Measurements from ENCODE around the gene ST6GALNAC6. TPM values are rescaled to one million over a fixed set of nuclear protein-coding genes. Genes with fewer than 3 reads are reported as not detected.

Gene ST6GALNAC6
- polyA plus RNA-seq, 2 of the 4 experiments (the other 2 are of a cell fraction), result 8.2 to 25.2 TPM

GRCh38 chr9:127877566-127877998, 21.8 kb downstream of the ST6GALNAC6 start, which contains the start of gene AK1 (continued):
- TF ChIP-seq KDM5A (IDR thresholded peaks at IDR 0.05) (no peak), ATOH8 (CRISPR knock-in tag; IDR thresholded peaks at IDR 0.05; ENCODE audit: low read depth) (no peak), GATA3 (IDR thresholded peaks at IDR 0.05; ENCODE audit: borderline replicate concordance) (no peak), RCOR1 (IDR thresholded peaks at IDR 0.05; ENCODE audit: low read depth, low read length) (no peak), KDM1A (IDR thresholded peaks at IDR 0.05; ENCODE audit: low read depth) (no peak), NPAS2 (CRISPR knock-in tag; IDR thresholded peaks at IDR 0.05; ENCODE audit: borderline replicate concordance) (no peak), MAX (IDR thresholded peaks at IDR 0.05) (peak; percentile 67), ZNF302 (CRISPR knock-in tag; IDR thresholded peaks at IDR 0.05) (no peak)

- no peak for DNase-seq (ENCODE audit: low read depth in 1 of 2, low spot score in 1 of 2)
- Histone ChIP-seq H3K27ac (peak overlapping the region; percentile 77 to 88), H3K4me3 (peak overlapping the region; percentile 76), H3K4me2 (peak overlapping the region; percentile 84), H3K4me1 (peaks cover 39% of the 10 kb centered on the region), H3K9me3 (no peaks in the 10 kb centered on the region)
- no peak for FAIRE-seq
- ATAC-seq, result peak; percentile 40 to 49
- TF ChIP-seq ZFP36 (IDR thresholded peaks at IDR 0.05; ENCODE audit: borderline replicate concordance, partially characterized antibody), result peak; percentile 5
- TF ChIP-seq RAD21 (conservative IDR thresholded peaks at IDR 0.05 in 1 of 2, IDR thresholded peaks at IDR 0.05 in 1 of 2), result no peak
- WGBS (ENCODE audit: missing lambda C conversion rate), result 40% methylated on average over 21 of the region's 26 CpGs
- POLR2A ChIA-PET, result interaction anchor here (0.9 kb wide), 1 partner anchor 91 kb away, joined by 3 read pairs; the partner anchor contains the start of gene CDK9
- CTCF ChIA-PET, result interaction anchor here (0.8 to 2.3 kb wide), 3 partner anchors 10 to 142 kb away, joined by 3 to 9 read pairs (median 5); partner anchors contain the start of gene TOR2A
These were observed 22.4 kb downstream of the ST6GALNAC6 start for GRCh38 chr9:127876764-127877562.

- WGBS (ENCODE audit: missing lambda C conversion rate), result 87% methylated on average over 9 of the region's 14 CpGs
- ATAC-seq (peak in 1 of 2 experiments; percentile 11; a peak in 1 of 6 replicates), DNase-seq (ENCODE audit: low read depth in 1 of 2, low spot score in 1 of 2) (no peak), FAIRE-seq (no peak)
- no peaks in the 10 kb centered on the region for H3K9me3 ChIP-seq
- H3K27ac ChIP-seq, result peak overlapping the region in 1 of 2 experiments; percentile 88; a peak in 2 of 6 replicates
- ChIA-PET CTCF (interaction anchor here (0.8 to 3.3 kb wide), 5 partner anchors 9 to 141 kb away, joined by 3 to 16 read pairs (median 3); partner anchors contain the start of gene TOR2A), POLR2A (interaction anchor here (0.9 kb wide), 1 partner anchor 91 kb away, joined by 3 read pairs; the partner anchor contains the start of gene CDK9)
- peak overlapping the region; percentile 84 for H3K4me2 ChIP-seq
- TF ChIP-seq HOXA7 (CRISPR knock-in tag; IDR thresholded peaks at IDR 0.05) (no peak), ZSCAN20 (CRISPR knock-in tag; IDR thresholded peaks at IDR 0.05) (no peak), ZFP36 (IDR thresholded peaks at IDR 0.05; ENCODE audit: borderline replicate concordance, partially characterized antibody) (peak; percentile 64), GATA3 (IDR thresholded peaks at IDR 0.05; ENCODE audit: borderline replicate concordance) (no peak), MAFK (IDR thresholded peaks at IDR 0.05; ENCODE audit: partially characterized antibody) (no peak)
- H3K4me3 ChIP-seq, result no peak overlapping the region; the same call in 2 of the 3 replicates
- peaks cover 39% of the 10 kb centered on the region for H3K4me1 ChIP-seq
These were observed 23.2 kb downstream of the ST6GALNAC6 start for GRCh38 chr9:127876026-127876763.

- no peak for ATAC-seq
- Histone ChIP-seq H3K4me3 (no peak overlapping the region), H3K4me1 (peaks cover 39% of the 10 kb centered on the region), H3K27ac (peak overlapping the region in 1 of 2 experiments; percentile 88; a peak in 1 of 6 replicates), H3K4me2 (peak overlapping the region; percentile 14; the same call in 2 of the 3 replicates), H3K9me3 (no peaks in the 10 kb centered on the region)
- DNase-seq (ENCODE audit: low read depth in 1 of 2, low spot score in 1 of 2), result no peak
- ChIA-PET CTCF (interaction anchor here (0.9 to 3.3 kb wide), 4 partner anchors 17 to 140 kb away, joined by 3 to 16 read pairs (median 4); partner anchors contain the start of gene TOR2A), POLR2A (interaction anchor here (0.5 kb wide), 1 partner anchor 297 kb away, joined by 3 read pairs; no protein-coding TSS in a partner anchor)
- FAIRE-seq, result no peak
- WGBS (ENCODE audit: missing lambda C conversion rate), result 83% methylated on average over 10 of the region's 10 CpGs
- TF ChIP-seq HDAC2 (IDR thresholded peaks at IDR 0.05), result no peak
- TF ChIP-seq ESRRA (IDR thresholded peaks at IDR 0.05; ENCODE audit: borderline replicate concordance, low read length), result no peak
- no peak for TF ChIP-seq FOSL2 (IDR thresholded peaks at IDR 0.05)
- TF ChIP-seq FOSL2 (CRISPR knock-in tag; IDR thresholded peaks at IDR 0.05), result no peak
- TF ChIP-seq CTCF (IDR thresholded peaks at IDR 0.05), result no peak
- no peak for TF ChIP-seq KDM1A (IDR thresholded peaks at IDR 0.05; ENCODE audit: low read depth)
- TF ChIP-seq NR3C1 (IDR thresholded peaks at IDR 0.05), result no peak
- TF ChIP-seq TP53 (CRISPR knock-in tag; IDR thresholded peaks at IDR 0.05), result no peak
- TF ChIP-seq MAFK (IDR thresholded peaks at IDR 0.05; ENCODE audit: partially characterized antibody), result no peak
- no peak for TF ChIP-seq RFX5 (IDR thresholded peaks at IDR 0.05)
- no peak for TF ChIP-seq EHF (CRISPR knock-in tag; IDR thresholded peaks at IDR 0.05)
- no peak for TF ChIP-seq SREBF2 (IDR thresholded peaks at IDR 0.05)
- no peak for TF ChIP-seq USF2 (IDR thresholded peaks at IDR 0.05)
- no peak for TF ChIP-seq CBX8 (IDR thresholded peaks at IDR 0.05)
- no peak for TF ChIP-seq POLR2A (IDR thresholded peaks at IDR 0.05; ENCODE audit: low read length)
These were observed 24.0 kb downstream of the ST6GALNAC6 start for GRCh38 chr9:127875306-127875966.
